H1 (cell line): ENCODE measurements around the gene SP9. TPM values are rescaled to one million over a fixed set of nuclear protein-coding genes. Genes with fewer than 3 reads are reported as not detected.

ENCODE experiments used
- CTCF ChIA-PET: fragments of 300-600 bp; sonication (Branson Sonifier 250); formaldehyde crosslinking; loops from one replicate; lab custom pipeline; 2021; ENCODE audit not compliant: partially characterized antibody; lab: Charles Lee
- POLR2A ChIA-PET: fragments of 300-600 bp; sonication (Branson Sonifier 250); formaldehyde crosslinking; loops from one replicate; lab custom pipeline; 2021; ENCODE audit warnings: inconsistent platforms; ENCODE audit not compliant: partially characterized antibody; lab: Charles Lee
- DNase-seq, 2 experiments: peaks; one replicate each; pipeline versions ENCODE4 v3.0.0 to v3.0.0-alpha.2; 2010 to 2022; ENCODE audit warnings: low spot score in 2 of 2, low read depth in 1 of 2, mixed read lengths in 1 of 2
- FAIRE-seq: peaks from 2 replicates; lab custom pipeline; 2011; peaks lifted over from hg19 to GRCh38; lab: Jason Lieb, UNC
- H2AFZ ChIP-seq: 2 replicates; pipeline ENCODE4 v1.8.1; 2012; ENCODE audit warnings: low read length, inconsistent platforms
- H2AK5ac ChIP-seq: 2 replicates; pipeline ENCODE4 v1.6.1; 2013; ENCODE audit warnings: low read depth, low read length
- H2BK120ac ChIP-seq: replicated peaks from 2 replicates; pipeline ENCODE3; 2013; ENCODE audit warnings: low read depth, low read length, inconsistent platforms
- H2BK12ac ChIP-seq: 2 replicates; pipeline ENCODE4 v1.6.1; 2013; ENCODE audit warnings: low read depth, low read length
- H2BK15ac ChIP-seq: 2 replicates; pipeline ENCODE4 v1.6.1; 2013; ENCODE audit warnings: low read length
- H2BK20ac ChIP-seq: 2 replicates; pipeline ENCODE4 v1.6.1; 2013; ENCODE audit warnings: low read length
- H2BK5ac ChIP-seq: 2 replicates; pipeline ENCODE4 v1.6.1; 2013; ENCODE audit warnings: low read depth, low read length
- H3K14ac ChIP-seq: 2 replicates; pipeline ENCODE4 v1.6.1; 2013; ENCODE audit warnings: inconsistent platforms; ENCODE audit not compliant: insufficient read length
- H3K18ac ChIP-seq: 2 replicates; pipeline ENCODE4 v1.6.1; 2013; ENCODE audit warnings: low read length; ENCODE audit errors: extremely low read depth
- H3K23ac ChIP-seq: 2 replicates; pipeline ENCODE4 v1.6.1; 2013; ENCODE audit warnings: inconsistent platforms; ENCODE audit not compliant: insufficient read length
- H3K23me2 ChIP-seq: 2 replicates; pipeline ENCODE4 v1.6.1; 2013; ENCODE audit warnings: low read depth, low read length
- H3K27ac ChIP-seq: 2 replicates; pipeline ENCODE4 v1.6.1; 2011; ENCODE audit warnings: low read depth, low read length, inconsistent platforms
- H3K27me3 ChIP-seq, 4 experiments: replicated peaks in 1 of 4; 1 replicate in 1 of 4; 2 replicates in 3 of 4; pipeline versions ENCODE4 v1.6.1 to v1.8.1; 2011 to 2013; ENCODE audit warnings: low read length in 3 of 4, mild to moderate bottlenecking in 3 of 4, inconsistent platforms in 2 of 4, mixed read lengths in 2 of 4, moderate library complexity in 1 of 4; ENCODE audit not compliant: control insufficient read depth in 3 of 4, insufficient read depth in 3 of 4; ENCODE audit errors: extremely low read depth in 1 of 4
- H3K36me3 ChIP-seq, 4 experiments: 2 replicates each; pipeline versions ENCODE4 v1.6.1 to v1.8.1; 2011 to 2013; ENCODE audit warnings: mild to moderate bottlenecking in 4 of 4, low read length in 3 of 4, moderate library complexity in 2 of 4, control low read depth in 1 of 4, inconsistent platforms in 1 of 4; ENCODE audit not compliant: insufficient read depth in 4 of 4, control insufficient read depth in 2 of 4
- H3K4ac ChIP-seq: replicated peaks from 2 replicates; pipeline ENCODE3; 2013; ENCODE audit warnings: low read length, low read depth, mixed read lengths, inconsistent platforms; ENCODE audit not compliant: insufficient read length
- H3K4me1 ChIP-seq, 4 experiments: replicated peaks in 1 of 4; 1 replicate in 1 of 4; 2 replicates in 3 of 4; pipeline versions ENCODE4 v1.6.1 to v1.8.1; 2011 to 2013; ENCODE audit warnings: low read length in 3 of 4, inconsistent platforms in 2 of 4, mixed read lengths in 1 of 4; ENCODE audit not compliant: insufficient read depth in 4 of 4, control insufficient read depth in 3 of 4
- H3K4me2 ChIP-seq, 2 experiments: 2 replicates each; pipeline versions ENCODE4 v1.6.1 to v1.8.1; 2011 to 2013; ENCODE audit warnings: low read depth in 2 of 2, low read length in 2 of 2, control low read depth in 1 of 2, inconsistent platforms in 1 of 2, mild to moderate bottlenecking in 1 of 2; ENCODE audit not compliant: insufficient read depth in 1 of 2
- H3K4me3 ChIP-seq, 4 experiments: fragments of 200-600, 300-600 bp in 1 of 4; sonication (generic), shearing (Covaris generic), sonication (Bioruptor Twin) in 1 of 4; 2 replicates each; pipeline versions ENCODE4 v1.5.1 to v1.8.1; 2011 to 2016; ENCODE audit warnings: low read length in 4 of 4, low read depth in 3 of 4, control low read depth in 2 of 4, inconsistent platforms in 2 of 4, mild to moderate bottlenecking in 2 of 4, mixed read lengths in 1 of 4, moderate library complexity in 1 of 4; ENCODE audit not compliant: insufficient read depth in 2 of 4; ENCODE audit errors: extremely low read depth in 1 of 4
- H3K56ac ChIP-seq: replicated peaks from 2 replicates; pipeline ENCODE3; 2013; ENCODE audit warnings: low read depth, mild to moderate bottlenecking, mixed read lengths, low read length, inconsistent platforms; ENCODE audit not compliant: insufficient read length
- H3K79me1 ChIP-seq: 2 replicates; pipeline ENCODE4 v1.6.1; 2013; ENCODE audit warnings: low read depth, low read length, control low read depth
- H3K79me2 ChIP-seq, 2 experiments: 2 replicates each; pipeline versions ENCODE4 v1.6.1 to v1.8.1; 2012 to 2013; ENCODE audit warnings: low read length in 2 of 2, mild to moderate bottlenecking in 2 of 2, inconsistent platforms in 1 of 2; ENCODE audit not compliant: insufficient read depth in 2 of 2, control insufficient read depth in 1 of 2
- H3K9ac ChIP-seq, 4 experiments: replicated peaks in 1 of 4; 1 replicate in 1 of 4; 2 replicates in 3 of 4; pipeline versions ENCODE4 v1.6.1 to v1.8.1; 2011 to 2013; ENCODE audit warnings: low read depth in 3 of 4, low read length in 3 of 4, control low read depth in 2 of 4, mild to moderate bottlenecking in 2 of 4, moderate library complexity in 2 of 4, inconsistent platforms in 1 of 4; ENCODE audit errors: extremely low read depth in 1 of 4
- H3K9me3 ChIP-seq, 2 experiments: 2 replicates each; pipeline versions ENCODE4 v1.6.1 to v1.8.1; 2012 to 2013; ENCODE audit warnings: mild to moderate bottlenecking in 2 of 2, moderate library complexity in 2 of 2, control low read depth in 1 of 2, inconsistent platforms in 1 of 2, low read depth in 1 of 2, low read length in 1 of 2, mixed read lengths in 1 of 2; ENCODE audit not compliant: insufficient read depth in 2 of 2
- H4K20me1 ChIP-seq, 2 experiments: replicated peaks in 1 of 2; 2 replicates each; pipeline versions ENCODE3 to v1.8.1; 2011 to 2013; ENCODE audit warnings: inconsistent platforms in 2 of 2, low read length in 2 of 2, mild to moderate bottlenecking in 1 of 2; ENCODE audit not compliant: insufficient read depth in 2 of 2, control insufficient read depth in 1 of 2
- H4K5ac ChIP-seq: 2 replicates; pipeline ENCODE4 v1.6.1; 2013; ENCODE audit warnings: low read length, low read depth, mixed read lengths, inconsistent platforms; ENCODE audit not compliant: insufficient read length
- H4K8ac ChIP-seq: 2 replicates; pipeline ENCODE4 v1.8.0; 2013; ENCODE audit warnings: mild to moderate bottlenecking, moderate library complexity, low read length, inconsistent platforms; ENCODE audit not compliant: insufficient read depth; ENCODE audit errors: extremely low read depth
- H4K91ac ChIP-seq: replicated peaks from 2 replicates; pipeline ENCODE3; 2013; ENCODE audit warnings: low read length, mixed read lengths, inconsistent platforms; ENCODE audit not compliant: insufficient read length
- POU5F1 ChIP-seq: IDR thresholded peaks from 2 replicates; pipeline ENCODE4 v1.6.1; 2011; ENCODE audit warnings: low read depth, mild to moderate bottlenecking, low read length, moderate library complexity
- RFX5 ChIP-seq: IDR thresholded peaks from 2 replicates; pipeline ENCODE4 v1.6.1; 2011; ENCODE audit warnings: low read depth, low read length, improper control_type of control experiment, borderline replicate concordance
- SUZ12 ChIP-seq: fragments of 200-600 bp; sonication (generic); IDR thresholded peaks from 2 replicates; pipeline ENCODE4 v1.6.1; 2012; ENCODE audit warnings: mild to moderate bottlenecking, inconsistent platforms, low read length, moderate library complexity, mixed read lengths
- WGBS, 2 experiments: shearing (Covaris generic) in 1 of 2; methylation state at CpG; one replicate each; pipeline versions ENCODE4 v1.1.6 to v1.1.7; 2013 to 2015; ENCODE audit warnings: low lambda C conversion rate in 2 of 2, mixed read lengths in 2 of 2, inconsistent platforms in 1 of 2, low coverage in 1 of 2, missing lambda C conversion rate in 1 of 2; ENCODE audit not compliant: insufficient replicate concordance in 2 of 2, insufficient coverage in 1 of 2, insufficient read length in 1 of 2; ENCODE audit errors: extremely low coverage in 1 of 2, missing lambda C conversion rate in 1 of 2; 5-methylcytosine and 5-hydroxymethylcytosine counted together
- polyA plus RNA-seq, 7 experiments: library from polyadenylated mRNA; depleted of rRNA in 3 of 7; stranded (reverse) in 5 of 7; unstranded in 2 of 7; fragments of >200 nt in 5 of 7; fragments of 200-250 nt in 2 of 7; gene quantifications; 1 replicate in 5 of 7; 2 replicates in 1 of 7; 4 replicates in 1 of 7; pipeline versions ENCODE4 v1.2.1 to v1.2.3, GENCODE V29; 2011 to 2013; ENCODE audit warnings: missing spikeins in 2 of 7, mixed read lengths in 2 of 7
- total RNA-seq: library from RNA; stranded (reverse); fragmentation: NEBNext Ultra II Directional; extraction: Animal tissue kit (Norgen Biotek cat#: 25700); gene quantifications from 2 replicates; pipeline ENCODE4 v1.2.1, GENCODE V29; 2021

The SP9 gene
- total and polyA plus RNA-seq, 2 of the 8 experiments (the other 6 are each of a cell fraction or from before 2014, with no cell fraction given): 0.03 to 0.11 TPM

DNA sequence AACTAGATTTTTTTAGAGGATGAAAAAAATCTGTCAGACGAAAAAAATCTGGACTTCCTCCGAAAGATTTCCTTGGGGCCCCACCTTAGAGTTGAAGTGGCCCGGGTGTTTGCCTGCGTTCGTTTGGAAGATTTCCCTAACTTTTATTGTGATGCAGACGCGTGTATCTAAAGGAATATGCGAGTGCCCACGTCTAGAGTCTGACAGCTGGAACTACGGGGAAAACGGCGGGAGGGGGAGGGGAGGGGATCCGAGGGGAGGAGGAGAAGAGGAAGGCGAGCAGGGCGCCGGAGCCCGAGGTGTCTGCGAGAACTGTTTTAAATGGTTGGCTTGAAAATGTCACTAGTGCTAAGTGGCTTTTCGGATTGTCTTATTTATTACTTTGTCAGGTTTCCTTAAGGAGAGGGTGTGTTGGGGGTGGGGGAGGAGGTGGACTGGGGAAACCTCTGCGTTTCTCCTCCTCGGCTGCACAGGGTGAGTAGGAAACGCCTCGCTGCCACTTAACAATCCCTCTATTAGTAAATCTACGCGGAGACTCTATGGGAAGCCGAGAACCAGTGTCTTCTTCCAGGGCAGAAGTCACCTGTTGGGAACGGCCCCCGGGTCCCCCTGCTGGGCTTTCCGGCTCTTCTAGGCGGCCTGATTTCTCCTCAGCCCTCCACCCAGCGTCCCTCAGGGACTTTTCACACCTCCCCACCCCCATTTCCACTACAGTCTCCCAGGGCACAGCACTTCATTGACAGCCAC is 2.4 kb upstream of the SP9 start:
- WGBS, 2 experiments: 1% methylated on average over 29 of the region's 31 CpGs; no CpG with 5 or more reads in 1 of the 2 experiments
- peaks cover 74 to 98% (median 93%) of the 10 kb centered on the region in 4 experiments for H3K27me3 ChIP-seq
- TF ChIP-seq POU5F1: no peak
- no peak; the same call in 1 of the 2 replicates for TF ChIP-seq SUZ12
- TF ChIP-seq RFX5: no peak

More for the DNA sequence above, 2.4 kb upstream of the SP9 start:
- peak in 1 of 2 experiments; percentile 70 for DNase-seq
- no peak overlapping the region for H4K8ac ChIP-seq
- no peak overlapping the region for H2AFZ ChIP-seq
- H3K14ac ChIP-seq: no peak overlapping the region
- H2BK20ac ChIP-seq: peak overlapping the region; percentile 21; the same call in 1 of the 2 replicates
- H3K9ac ChIP-seq: no peak overlapping the region
- H3K56ac ChIP-seq: no peak overlapping the region
- H3K79me2 ChIP-seq: no peaks in the 10 kb centered on the region
- H2BK12ac ChIP-seq: 0 out of 2 replicates have a peak overlapping the region, but pooled peaks have one; percentile 69
- H3K4me1 ChIP-seq: peaks cover 18 to 44% (median 23%) of the 10 kb centered on the region in 4 experiments
- H3K27ac ChIP-seq: no peak overlapping the region
- no peak overlapping the region for H3K18ac ChIP-seq
- H4K20me1 ChIP-seq: peaks cover 6 to 16% of the 10 kb centered on the region in 2 experiments
- no peaks in the 10 kb centered on the region; a peak in 1 of 8 replicates for H3K36me3 ChIP-seq
- CTCF ChIA-PET: interaction anchor here (0.7 to 2.5 kb wide), 4 partner anchors 8 to 1423 kb away, joined by 3 to 15 read pairs (median 4); no protein-coding TSS in a partner anchor
- no peak overlapping the region for H2AK5ac ChIP-seq
- no peak overlapping the region for H3K23ac ChIP-seq
- POLR2A ChIA-PET: interaction anchor here (0.6 kb wide), 1 partner anchor 113 kb away, joined by 3 read pairs; no protein-coding TSS in a partner anchor
- H2BK120ac ChIP-seq: no peak overlapping the region
- H3K9me3 ChIP-seq: no peaks in the 10 kb centered on the region
- H3K79me1 ChIP-seq: no peaks in the 10 kb centered on the region
- no peak overlapping the region for H2BK15ac ChIP-seq
- FAIRE-seq: no peak
- H3K23me2 ChIP-seq: peaks cover 18% of the 10 kb centered on the region; the same call in 1 of the 2 replicates
- peak overlapping the region; percentile 67 to 84 for H3K4me2 ChIP-seq
- H4K91ac ChIP-seq: no peak overlapping the region
- H3K4ac ChIP-seq: no peak overlapping the region
- H4K5ac ChIP-seq: no peak overlapping the region
- H3K4me3 ChIP-seq: peak overlapping the region in 3 of 4 experiments; percentile 12 to 51 (median 23); a peak in 6 of 8 replicates
- H2BK5ac ChIP-seq: no peak overlapping the region
